ENCODE results near the gene FUOM. TPM values are rescaled to one million over a fixed set of nuclear protein-coding genes. Genes with fewer than 3 reads are reported as not detected.
A peak's percentile ranks its signal among the peaks of the same experiment; 100 is the strongest.

FUOM gene, protein sequence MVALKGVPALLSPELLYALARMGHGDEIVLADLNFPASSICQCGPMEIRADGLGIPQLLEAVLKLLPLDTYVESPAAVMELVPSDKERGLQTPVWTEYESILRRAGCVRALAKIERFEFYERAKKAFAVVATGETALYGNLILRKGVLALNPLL
- total RNA-seq = 10 to 100 TPM in 1 of 2 donors, 1 to 10 TPM in 1; 9.8 to 32.6 TPM

DNA sequence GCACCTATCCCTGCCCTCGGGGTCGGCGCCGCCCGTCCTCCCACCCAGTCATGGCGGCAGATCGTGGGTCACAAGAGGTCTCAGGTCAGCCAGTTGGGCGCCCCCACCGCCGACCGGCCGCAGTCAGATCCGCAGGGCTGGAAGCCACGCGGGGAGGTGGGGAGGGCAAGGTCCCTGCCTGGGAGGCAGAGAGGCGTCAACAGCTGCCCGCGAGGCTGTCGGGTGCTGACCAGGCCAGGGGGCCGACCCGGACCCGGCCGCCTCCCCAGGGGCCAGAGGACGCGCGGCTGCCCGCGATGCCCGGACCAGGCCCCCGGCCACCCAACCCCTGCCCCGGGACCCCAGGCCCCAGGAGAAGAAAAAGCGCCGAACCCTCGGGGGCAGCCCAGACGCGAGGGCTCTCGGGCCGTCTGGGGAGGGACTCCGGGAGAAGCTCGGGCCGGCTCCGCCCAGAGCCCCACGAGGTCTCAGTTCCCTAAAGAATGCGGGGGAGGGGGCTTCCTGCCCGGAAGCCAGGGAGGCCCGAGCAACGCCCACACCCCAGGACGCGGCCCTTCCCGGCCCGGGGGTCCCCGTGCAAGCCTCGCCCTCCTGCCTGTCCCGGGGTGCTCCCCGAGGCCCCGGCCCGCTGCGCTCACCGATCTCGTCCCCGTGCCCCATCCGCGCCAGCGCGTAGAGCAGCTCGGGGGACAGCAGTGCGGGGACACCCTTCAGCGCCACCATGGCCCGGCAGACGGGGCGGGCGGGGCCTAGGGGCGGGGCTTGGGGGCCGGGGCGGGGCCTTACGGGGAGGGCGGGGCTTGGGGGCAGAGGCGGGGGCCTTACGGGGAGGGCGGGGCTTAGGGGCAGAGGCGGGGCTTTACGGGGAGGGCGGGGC is at the start of gene FUOM:
TSS of gene FUOM (minus strand) at position 735 of the 877 bp plus-strand sequence. CDS start at position 723, 12 bp downstream.
- Histone ChIP-seq H3K27me3 (no peaks in the 10 kb centered on the region), H3K9me3 (no peaks in the 10 kb centered on the region), H3K27ac (peak within 1 kb of the TSS; percentile 66 to 73), H3K4me1 (peaks cover 0 to 17% of the 10 kb centered on the region in 2 donors), H3K4me3 (peak within 1 kb of the TSS; percentile 53 to 76), H3K36me3 (peaks cover 2% of the 10 kb centered on the region)
- no peak for TF ChIP-seq CTCF (IDR thresholded peaks at IDR 0.05)
- DNase-seq (ENCODE audit: low spot score) = no peak

DNA sequence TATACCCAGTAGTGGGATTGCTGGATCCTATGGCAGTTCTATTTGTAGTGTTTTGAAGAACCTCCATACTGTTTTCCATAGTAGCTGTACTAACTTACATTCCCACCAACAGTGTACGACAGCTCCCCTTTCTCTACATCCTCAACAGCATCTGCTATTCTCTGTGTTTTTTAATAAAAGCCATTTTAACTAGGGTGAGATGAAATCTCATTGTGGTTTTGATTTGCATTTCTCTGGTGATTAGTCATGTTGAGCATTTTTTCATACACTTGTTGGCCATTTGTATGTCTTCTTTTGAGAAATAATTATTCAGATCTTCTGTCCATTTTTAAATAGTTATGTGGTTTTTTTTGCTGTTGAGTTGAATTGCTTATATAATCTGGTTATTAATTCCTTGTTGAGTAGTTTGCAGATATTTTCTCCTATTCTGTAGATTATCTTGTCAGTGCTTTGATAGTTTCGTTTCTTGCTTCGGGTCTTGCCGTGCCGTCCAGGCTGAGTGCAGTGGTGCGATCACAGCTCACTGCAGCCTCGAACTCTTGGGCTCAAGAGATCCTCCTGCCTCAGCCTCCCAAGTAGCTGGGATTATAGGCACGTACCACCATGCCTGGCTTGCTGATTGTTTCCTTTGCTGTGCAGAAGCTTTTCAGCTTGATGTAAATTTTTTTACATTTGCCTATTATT is 48.2 kb upstream of the FUOM start:
- no peak overlapping the region for H3K27ac ChIP-seq
- no peak overlapping the region for H3K4me3 ChIP-seq
- no peaks in the 10 kb centered on the region for H3K4me1 ChIP-seq
- no peaks in the 10 kb centered on the region for H3K27me3 ChIP-seq
- DNase-seq (ENCODE audit: low spot score) = no peak
- peaks cover 0 to 6% of the 10 kb centered on the region in 2 donors for H3K9me3 ChIP-seq
- H3K36me3 ChIP-seq = peaks cover 70% of the 10 kb centered on the region
- TF ChIP-seq CTCF (IDR thresholded peaks at IDR 0.05) = no peak

- no peaks in the 10 kb centered on the region for H3K9me3 ChIP-seq
- no peak overlapping the region for H3K27ac ChIP-seq
- H3K4me1 ChIP-seq = no peaks in the 10 kb centered on the region
- no peak overlapping the region for H3K4me3 ChIP-seq
- no peak for TF ChIP-seq CTCF (IDR thresholded peaks at IDR 0.05)
- no peaks in the 10 kb centered on the region for H3K27me3 ChIP-seq
- H3K36me3 ChIP-seq = peaks cover 68% of the 10 kb centered on the region
- no peak for DNase-seq (ENCODE audit: low spot score)
Measured at GRCh38 chr10:133405272-133405671, 47.5 kb upstream of the FUOM start.

DNA sequence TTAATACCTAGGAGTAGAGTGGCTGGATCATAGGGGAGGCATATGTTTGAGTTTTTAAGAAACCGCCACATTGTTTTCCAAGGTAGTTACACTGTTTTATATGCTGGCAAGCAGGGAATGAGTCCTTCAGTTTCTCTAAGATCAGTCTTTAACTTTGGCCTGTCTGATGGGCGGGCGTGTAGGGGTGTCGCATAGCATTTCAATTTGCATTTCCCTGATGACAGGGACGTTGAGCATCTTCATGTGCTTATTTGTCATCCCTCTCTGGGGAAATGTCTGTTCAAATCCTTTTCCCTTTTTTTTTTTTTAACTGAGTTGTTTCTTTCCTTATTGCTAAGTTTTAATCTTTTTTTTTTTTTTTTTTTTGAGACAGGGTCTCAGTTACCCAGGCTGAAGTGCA is 46.0 kb upstream of the FUOM start:
- TF ChIP-seq CTCF (IDR thresholded peaks at IDR 0.05) = no peak
- H3K27ac ChIP-seq = no peak overlapping the region
- H3K4me3 ChIP-seq = no peak overlapping the region
- H3K27me3 ChIP-seq = no peaks in the 10 kb centered on the region
- H3K4me1 ChIP-seq = no peaks in the 10 kb centered on the region
- H3K9me3 ChIP-seq = no peaks in the 10 kb centered on the region
- peaks cover 68% of the 10 kb centered on the region for H3K36me3 ChIP-seq
- DNase-seq (ENCODE audit: low spot score) = no peak

- H3K4me3 ChIP-seq = no peak overlapping the region
- no peaks in the 10 kb centered on the region for H3K27me3 ChIP-seq
- no peak for TF ChIP-seq CTCF (IDR thresholded peaks at IDR 0.05)
- H3K4me1 ChIP-seq = no peaks in the 10 kb centered on the region
- H3K36me3 ChIP-seq = peaks cover 68% of the 10 kb centered on the region
- H3K9me3 ChIP-seq = no peaks in the 10 kb centered on the region
- H3K27ac ChIP-seq = no peak overlapping the region
- no peak for DNase-seq (ENCODE audit: low spot score)
Measured at GRCh38 chr10:133403359-133403758, 45.5 kb upstream of the FUOM start.

Data from right atrium auricular region (tissue), 2 donors.